Measurements from ENCODE around the gene DNAJC4. TPM values are rescaled to one million over a fixed set of nuclear protein-coding genes. Genes with fewer than 3 reads are reported as not detected.

Gene DNAJC4
- polyA plus RNA-seq, 3 donors, result 25.5 to 78.9 (median 32.5) TPM

GRCh38 chr11:64237484-64237951 lies 7.2 kb downstream of the DNAJC4 start:
- 100% methylated on average over 1 of the region's 12 CpGs for WGBS (ENCODE audit: insufficient coverage)
- H3K9me3 Mint-ChIP-seq, result peaks cover 0 to 7% (median 2%) of the 10 kb centered on the region in 7 donors
- H3K27ac Mint-ChIP-seq, result peak overlapping the region in 3 of 7 donors; percentile 50 to 52 (median 51)
- no peak overlapping the region for H3K4me2 ChIP-seq (replicated peaks; ENCODE audit: extremely low read depth, low read length, poor library complexity, severe bottlenecking)
- H3K27me3 ChIP-seq (ENCODE audit: control insufficient read depth in 2 of 2, insufficient read depth in 2 of 2, low read length in 2 of 2), result peaks cover 0 to 7% of the 10 kb centered on the region in 2 donors
- H3K27ac ChIP-seq (ENCODE audit: low read depth in 1 of 2, low read length in 2 of 2), result no peak overlapping the region
- H3K36me3 Mint-ChIP-seq, result peaks cover 15 to 20% of the 10 kb centered on the region in 2 donors
- H3K4me1 Mint-ChIP-seq, result peaks cover 48% of the 10 kb centered on the region
- no peaks in the 10 kb centered on the region for H4K20me1 ChIP-seq (ENCODE audit: insufficient read depth, low read length)
- no peak overlapping the region for H3K4me3 ChIP-seq (replicated peaks in 1 of 3; ENCODE audit: low read depth in 2 of 3, low read length in 3 of 3)
- DNase-seq, result no peak
- no peak for TF ChIP-seq CTCF (IDR thresholded peaks at IDR 0.05)
- peaks cover 11% of the 10 kb centered on the region for H3K79me2 ChIP-seq (ENCODE audit: insufficient read depth, low read length)
- peaks cover 55 to 67% of the 10 kb centered on the region in 2 donors for H3K4me1 ChIP-seq (ENCODE audit: control insufficient read depth in 1 of 2, insufficient read depth in 2 of 2, low read length in 2 of 2)
- intact Hi-C loops (cut with micrococcal nuclease), result no loop called here
- peaks cover 10 to 21% (median 20%) of the 10 kb centered on the region in 3 donors for H3K27me3 Mint-ChIP-seq (ENCODE audit: low read depth in 3 of 3)
- H3K9me3 ChIP-seq (replicated peaks in 1 of 2; ENCODE audit: control insufficient read depth in 1 of 2, insufficient read depth in 1 of 2, low read length in 2 of 2), result no peaks in the 10 kb centered on the region
- no peak overlapping the region for H3K4me3 Mint-ChIP-seq
- no peak overlapping the region for H3K9ac ChIP-seq (ENCODE audit: insufficient read depth, low read length, poor library complexity, severe bottlenecking)
- no peak overlapping the region for H2AFZ ChIP-seq (ENCODE audit: insufficient read depth, low read depth, low read length, poor library complexity, severe bottlenecking)
- no peaks in the 10 kb centered on the region for H3K36me3 ChIP-seq (replicated peaks in 1 of 2; ENCODE audit: control insufficient read depth in 1 of 2, insufficient read depth in 2 of 2, low read length in 2 of 2)

DNA sequence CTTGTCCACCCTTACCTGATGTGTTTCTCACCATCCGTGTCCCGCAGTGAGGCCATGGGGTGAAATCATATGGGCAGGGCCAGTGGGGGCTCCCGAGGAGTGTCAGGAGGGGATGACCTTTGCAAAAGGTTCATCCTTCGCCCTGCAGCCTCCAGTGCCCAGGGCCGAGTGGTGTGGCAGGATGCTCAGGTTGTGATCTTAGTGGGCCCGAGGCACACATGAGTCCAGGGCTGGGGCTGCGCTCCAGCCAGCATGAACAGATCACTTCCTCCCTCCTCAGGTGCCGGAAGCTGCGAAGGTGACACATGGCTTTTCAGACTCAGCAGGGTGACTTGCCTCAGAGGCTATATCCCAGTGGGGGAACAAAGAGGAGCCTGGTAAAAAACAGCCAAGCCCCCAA lies 7.7 kb downstream of the DNAJC4 start:
- peak overlapping the region; percentile 96 to 100 for H3K27ac ChIP-seq (ENCODE audit: low read depth in 1 of 2, low read length in 2 of 2)
- intact Hi-C loops (cut with micrococcal nuclease), result no loop called here
- peak in 1 of 3 donors; percentile 58 for DNase-seq
- 91% methylated on average over 6 of the region's 9 CpGs for WGBS (ENCODE audit: insufficient coverage)
- peaks cover 54% of the 10 kb centered on the region for H3K4me1 Mint-ChIP-seq
- peaks cover 7 to 17% (median 17%) of the 10 kb centered on the region in 3 donors for H3K27me3 Mint-ChIP-seq (ENCODE audit: low read depth in 3 of 3)
- H3K27ac Mint-ChIP-seq, result peak overlapping the region; percentile 51 to 100 (median 100)
- H3K79me2 ChIP-seq (ENCODE audit: insufficient read depth, low read length), result peaks cover 17% of the 10 kb centered on the region
- peaks cover under 1% of the 10 kb centered on the region in 2 donors for H3K36me3 ChIP-seq (replicated peaks in 1 of 2; ENCODE audit: control insufficient read depth in 1 of 2, insufficient read depth in 2 of 2, low read length in 2 of 2)
- H2AFZ ChIP-seq (ENCODE audit: insufficient read depth, low read depth, low read length, poor library complexity, severe bottlenecking), result no peak overlapping the region
- H4K20me1 ChIP-seq (ENCODE audit: insufficient read depth, low read length), result no peaks in the 10 kb centered on the region
- H3K4me2 ChIP-seq (replicated peaks; ENCODE audit: extremely low read depth, low read length, poor library complexity, severe bottlenecking), result no peak overlapping the region
- peaks cover 0 to 4% (median under 1%) of the 10 kb centered on the region in 7 donors for H3K9me3 Mint-ChIP-seq
- peaks cover 0 to 7% of the 10 kb centered on the region in 2 donors for H3K27me3 ChIP-seq (ENCODE audit: control insufficient read depth in 2 of 2, insufficient read depth in 2 of 2, low read length in 2 of 2)
- H3K4me3 Mint-ChIP-seq, result no peak overlapping the region
- H3K4me1 ChIP-seq (ENCODE audit: control insufficient read depth in 1 of 2, insufficient read depth in 2 of 2, low read length in 2 of 2), result peaks cover 61 to 73% of the 10 kb centered on the region in 2 donors
- H3K9ac ChIP-seq (ENCODE audit: insufficient read depth, low read length, poor library complexity, severe bottlenecking), result no peak overlapping the region
- TF ChIP-seq CTCF (IDR thresholded peaks at IDR 0.05), result no peak
- H3K9me3 ChIP-seq (replicated peaks in 1 of 2; ENCODE audit: control insufficient read depth in 1 of 2, insufficient read depth in 1 of 2, low read length in 2 of 2), result no peaks in the 10 kb centered on the region
- H3K4me3 ChIP-seq (replicated peaks in 1 of 3; ENCODE audit: low read depth in 2 of 3, low read length in 3 of 3), result peak overlapping the region in 1 of 3 experiments; percentile 14
- peaks cover 13 to 16% of the 10 kb centered on the region in 2 donors for H3K36me3 Mint-ChIP-seq
